ENCODE measurements around the gene TMPRSS12.
"Not testable (repeated sequence)": the region's sequence is repeated elsewhere in the genome, so short reads cannot be mapped to it uniquely, and the experiment has no call there.

The TMPRSS12 gene

DNA sequence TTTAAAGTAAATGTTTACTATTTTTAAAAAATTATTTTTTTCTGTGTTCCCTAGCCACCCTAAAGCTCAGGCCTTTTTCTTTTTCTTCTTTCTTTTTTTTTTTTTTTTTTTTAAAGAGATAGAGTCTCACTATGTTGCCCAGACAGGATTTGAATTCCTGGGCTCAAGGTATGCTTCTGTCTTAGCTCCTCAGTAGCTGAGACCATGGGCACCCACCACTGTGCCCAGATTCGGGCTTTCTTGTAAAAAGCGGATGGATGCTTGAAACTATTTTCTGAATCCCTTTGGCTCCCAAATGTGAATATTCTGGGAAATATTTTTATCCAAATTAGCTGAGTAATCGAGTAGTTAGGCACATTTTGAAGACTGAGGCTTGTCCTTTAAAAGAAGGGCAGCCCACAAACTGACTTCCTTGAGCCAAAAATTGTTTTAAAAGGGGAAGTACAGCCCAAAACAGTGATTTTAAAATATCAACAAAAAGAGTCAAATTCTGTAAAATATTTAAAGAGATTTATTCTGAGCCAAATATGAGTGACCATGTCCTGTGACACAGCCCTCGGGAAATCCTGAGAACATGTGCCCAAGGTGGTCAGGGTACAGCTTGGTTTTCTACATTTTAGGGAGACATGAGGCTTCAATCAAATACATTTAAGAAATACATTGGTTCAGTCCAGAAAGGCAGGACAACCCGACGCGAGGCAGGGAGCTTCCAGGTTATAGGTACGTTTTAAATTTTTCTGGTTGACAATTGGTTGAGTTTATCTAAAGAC lies 80.8 kb downstream of the TMPRSS12 start:
- intact Hi-C loops (cut with DNase I), result loop anchor here (10.0 kb wide), 2 partner anchors 61 to 101 kb away; partner anchors contain the start of gene SLC11A2
- peak in 1 of 42 donors; percentile 45 for DNase-seq

DNA sequence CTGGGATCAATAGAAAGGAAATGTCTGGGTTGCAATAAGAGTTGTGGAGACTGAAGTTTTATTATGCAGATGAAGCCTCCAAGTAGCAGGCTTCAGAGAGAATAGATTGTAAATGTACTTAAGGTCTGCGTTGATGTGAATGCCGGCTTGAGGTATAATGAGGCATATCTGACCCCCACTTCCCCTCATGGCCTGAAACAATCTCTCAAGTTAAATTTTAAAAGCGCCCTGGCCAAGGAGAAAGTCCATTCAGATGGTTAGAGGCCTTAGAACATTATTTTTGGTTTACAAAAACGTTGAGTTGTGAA lies 81.4 kb downstream of the TMPRSS12 start:
- intact Hi-C loops (cut with DNase I), result loop anchor here (10.0 kb wide), 2 partner anchors 61 to 101 kb away; partner anchors contain the start of gene SLC11A2
- DNase-seq, result no peak

DNA sequence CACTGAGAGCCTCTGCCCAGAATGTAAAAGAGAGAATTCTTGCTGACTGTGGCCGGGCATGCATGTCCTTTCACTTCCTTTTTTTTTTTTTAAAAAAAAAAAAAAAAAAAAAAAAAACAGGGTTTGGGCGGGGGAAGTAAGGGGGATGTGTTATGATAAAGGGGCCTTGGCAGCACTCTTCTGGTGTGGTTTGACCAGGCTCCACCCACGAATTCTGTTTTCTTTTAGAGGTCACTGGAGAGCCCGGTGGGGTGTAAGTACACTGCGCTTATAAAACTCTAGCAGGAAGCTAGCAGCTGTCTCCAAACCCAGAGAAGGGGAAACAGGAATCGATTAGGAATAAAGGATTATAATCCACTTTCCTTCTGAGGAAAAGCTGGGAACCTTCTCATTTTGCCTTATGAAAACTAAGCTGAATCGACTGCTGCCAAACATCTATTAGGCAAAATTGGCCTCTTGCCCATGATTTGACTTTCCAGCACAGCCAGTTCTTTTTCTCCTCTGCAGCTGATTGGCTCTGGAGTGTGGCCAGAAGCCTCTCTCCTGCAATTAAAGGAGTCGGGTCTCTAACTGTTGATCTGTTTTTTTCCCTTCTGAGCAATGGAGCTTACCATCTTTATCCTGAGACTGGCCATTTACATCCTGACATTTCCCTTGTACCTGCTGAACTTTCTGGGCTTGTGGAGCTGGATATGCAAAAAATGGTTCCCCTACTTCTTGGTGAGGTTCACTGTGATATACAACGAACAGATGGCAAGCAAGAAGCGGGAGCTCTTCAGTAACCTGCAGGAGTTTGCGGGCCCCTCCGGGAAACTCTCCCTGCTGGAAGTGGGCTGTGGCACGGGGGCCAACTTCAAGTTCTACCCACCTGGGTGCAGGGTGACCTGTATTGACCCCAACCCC lies 82.0 kb downstream of the TMPRSS12 start:
- intact Hi-C loops (cut with DNase I), result loop anchor here (10.0 kb wide), 2 partner anchors 60 to 100 kb away; partner anchors contain the start of gene SLC11A2
- DNase-seq, result peak; percentile 66 to 96 (median 88)

DNA sequence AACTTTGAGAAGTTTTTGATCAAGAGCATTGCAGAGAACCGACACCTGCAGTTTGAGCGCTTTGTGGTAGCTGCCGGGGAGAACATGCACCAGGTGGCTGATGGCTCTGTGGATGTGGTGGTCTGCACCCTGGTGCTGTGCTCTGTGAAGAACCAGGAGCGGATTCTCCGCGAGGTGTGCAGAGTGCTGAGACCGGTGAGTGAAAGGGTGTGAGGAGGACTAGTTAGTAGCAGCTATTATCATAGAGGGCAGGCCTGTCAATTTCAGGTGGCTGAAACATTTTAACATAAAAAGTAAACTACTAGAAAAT lies 82.6 kb downstream of the TMPRSS12 start:
- intact Hi-C loops (cut with DNase I), result loop anchor here (10.0 kb wide), 2 partner anchors 60 to 100 kb away; partner anchors contain the start of gene SLC11A2
- DNase-seq, result peak in 5 of 42 donors; percentile 9 to 64 (median 36)

DNA sequence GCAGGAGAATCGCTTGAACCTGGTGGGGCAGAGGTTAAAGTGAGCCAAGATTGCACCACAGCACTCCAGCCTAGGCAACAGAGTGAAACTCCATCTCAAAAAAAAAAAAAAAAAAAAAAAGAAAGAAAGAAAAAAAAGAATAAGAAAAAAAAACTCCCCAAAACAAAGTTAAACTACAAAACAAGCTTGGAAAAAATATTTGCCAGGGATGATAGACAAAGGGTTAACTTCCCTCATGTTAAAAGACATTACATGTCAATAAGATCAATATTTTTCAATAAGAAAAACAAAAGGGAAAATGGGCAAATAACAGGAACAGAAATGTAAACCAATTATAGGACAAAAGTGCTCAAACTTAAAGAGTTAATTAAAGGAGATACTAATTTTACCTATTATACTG lies 83.2 kb downstream of the TMPRSS12 start:
- intact Hi-C loops (cut with DNase I), result loop anchor here (10.0 kb wide), 2 partner anchors 59 to 99 kb away; partner anchors contain the start of gene SLC11A2

DNA sequence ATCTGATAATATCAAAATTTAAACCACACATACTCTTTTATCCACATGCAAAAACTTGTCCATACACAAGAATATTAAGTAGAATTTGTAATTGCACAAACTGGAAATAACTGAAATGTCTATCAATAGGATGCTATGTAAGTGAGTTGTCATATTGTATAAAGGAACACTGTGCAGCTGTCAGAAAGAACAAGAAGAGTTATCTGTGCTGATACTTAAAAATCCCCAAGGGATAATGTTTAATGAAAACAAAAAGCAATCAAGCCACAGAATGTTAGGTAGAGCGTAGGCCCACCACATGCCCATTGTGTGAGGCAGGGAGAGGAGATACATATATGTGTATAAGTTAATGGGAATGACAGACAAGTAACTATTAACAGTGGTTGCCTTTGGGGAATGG lies 83.7 kb downstream of the TMPRSS12 start:
- intact Hi-C loops (cut with DNase I), result loop anchor here (10.0 kb wide), 2 partner anchors 58 to 98 kb away; partner anchors contain the start of gene SLC11A2
- DNase-seq, result no peak

More for the DNA sequence above, 83.2 kb downstream of the TMPRSS12 start:
- no peak for DNase-seq

DNA sequence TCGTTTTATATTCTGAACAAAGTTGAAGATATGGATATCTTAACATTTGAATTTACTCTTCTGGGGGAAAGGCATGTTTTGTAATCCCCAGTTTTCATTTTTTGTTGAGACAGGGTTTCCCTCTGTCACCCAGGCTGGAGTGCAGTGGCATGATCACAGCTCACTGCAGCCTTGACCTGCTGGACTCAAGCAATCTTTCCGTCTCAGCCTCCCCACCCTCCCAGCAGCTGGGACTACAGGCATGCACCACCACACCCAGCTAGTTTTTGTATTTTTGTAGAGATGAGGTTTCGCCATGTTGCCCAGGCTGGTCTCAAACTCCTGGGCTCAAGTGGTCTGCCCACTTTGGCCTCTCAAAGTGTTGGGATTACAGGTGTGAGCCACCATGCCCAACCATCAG lies 84.2 kb downstream of the TMPRSS12 start:
- not testable (repeated sequence) for DNase-seq
- intact Hi-C loops (cut with DNase I), result loop anchor here (10.0 kb wide), 2 partner anchors 58 to 98 kb away; partner anchors contain the start of gene SLC11A2

DNA sequence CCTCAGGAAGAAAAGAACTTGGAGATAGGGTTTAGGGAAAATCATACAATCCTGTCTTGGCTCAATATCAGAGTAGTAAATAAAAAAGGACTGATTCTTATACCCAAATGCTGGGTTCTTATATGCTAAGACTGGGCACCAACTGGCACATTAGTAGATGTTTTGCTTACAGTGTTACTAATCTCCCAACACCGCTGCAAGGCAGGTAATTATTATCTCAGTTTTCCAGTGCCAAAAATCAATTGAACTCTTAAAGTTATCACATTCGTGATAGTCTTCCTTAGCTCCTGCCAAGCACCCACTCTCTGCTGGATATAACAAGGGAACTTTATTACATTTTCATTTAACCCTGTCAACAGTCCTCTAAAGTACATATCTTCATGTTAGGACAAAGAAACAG lies 84.6 kb downstream of the TMPRSS12 start:
- DNase-seq, result no peak

DNA sequence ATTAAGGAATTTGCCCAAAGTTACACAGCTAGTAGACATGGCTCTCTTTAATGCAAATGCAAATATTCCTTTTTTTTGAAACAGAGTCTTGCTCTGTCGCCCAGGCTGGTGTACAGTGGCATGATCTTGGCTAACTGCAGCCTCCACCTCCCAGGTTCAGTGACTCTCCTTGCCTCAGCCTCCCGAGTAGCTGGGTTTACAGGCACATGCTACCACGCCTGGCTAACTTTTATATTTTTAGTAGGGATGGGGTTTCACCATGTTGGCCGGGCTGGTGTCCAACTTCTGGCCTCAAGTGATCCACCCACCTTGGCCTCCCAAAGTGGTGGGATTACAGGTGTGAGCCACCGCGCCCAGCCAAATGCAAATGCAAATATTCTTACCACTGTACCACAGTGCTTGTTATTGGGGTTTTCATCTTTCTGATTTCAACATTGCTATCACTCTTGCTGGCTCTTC lies 85.1 kb downstream of the TMPRSS12 start:
- no peak for DNase-seq
- intact Hi-C loops (cut with DNase I), result loop anchor here (10.0 kb wide), 2 partner anchors 57 to 97 kb away; partner anchors contain the start of gene SLC11A2

More for the DNA sequence above, 84.6 kb downstream of the TMPRSS12 start:
- intact Hi-C loops (cut with DNase I), result loop anchor here (10.0 kb wide), 2 partner anchors 57 to 97 kb away; partner anchors contain the start of gene SLC11A2

DNA sequence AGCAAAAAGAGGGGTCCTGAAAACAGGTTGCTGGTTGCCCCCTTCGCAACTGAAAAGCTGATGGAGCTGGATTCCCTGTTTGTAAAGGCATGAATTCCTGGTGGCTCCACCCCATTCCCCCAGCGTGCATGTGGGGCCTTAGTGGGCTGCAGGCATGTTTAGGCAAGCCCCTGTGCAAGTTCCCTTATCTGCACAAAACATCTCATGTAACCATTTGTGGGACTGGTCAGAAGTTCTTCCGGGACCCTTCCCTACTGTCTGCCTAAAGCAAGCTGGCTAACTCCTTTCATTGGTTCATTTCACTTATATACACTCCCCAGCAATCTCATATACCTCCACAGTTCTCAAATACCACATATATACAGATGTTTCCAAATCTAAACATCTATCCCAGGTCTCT lies 85.7 kb downstream of the TMPRSS12 start:
- DNase-seq, result peak in 4 of 42 donors; percentile 23 to 33 (median 30)
- intact Hi-C loops (cut with DNase I), result loop anchor here (10.0 kb wide), 2 partner anchors 56 to 96 kb away; partner anchors contain the start of gene SLC11A2

DNA sequence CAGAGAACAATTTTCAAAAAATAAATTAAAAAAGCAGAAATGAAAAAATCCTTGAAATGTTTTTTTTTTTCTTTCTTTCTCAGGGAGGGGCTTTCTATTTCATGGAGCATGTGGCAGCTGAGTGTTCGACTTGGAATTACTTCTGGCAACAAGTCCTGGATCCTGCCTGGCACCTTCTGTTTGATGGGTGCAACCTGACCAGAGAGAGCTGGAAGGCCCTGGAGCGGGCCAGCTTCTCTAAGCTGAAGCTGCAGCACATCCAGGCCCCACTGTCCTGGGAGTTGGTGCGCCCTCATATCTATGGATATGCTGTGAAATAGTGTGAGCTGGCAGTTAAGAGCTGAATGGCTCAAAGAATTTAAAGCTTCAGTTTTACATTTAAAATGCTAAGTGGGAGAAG lies 87.1 kb downstream of the TMPRSS12 start:
- no peak for DNase-seq
- intact Hi-C loops (cut with DNase I), result loop anchor here (10.0 kb wide), 2 partner anchors 55 to 95 kb away; partner anchors contain the start of gene SLC11A2

DNA sequence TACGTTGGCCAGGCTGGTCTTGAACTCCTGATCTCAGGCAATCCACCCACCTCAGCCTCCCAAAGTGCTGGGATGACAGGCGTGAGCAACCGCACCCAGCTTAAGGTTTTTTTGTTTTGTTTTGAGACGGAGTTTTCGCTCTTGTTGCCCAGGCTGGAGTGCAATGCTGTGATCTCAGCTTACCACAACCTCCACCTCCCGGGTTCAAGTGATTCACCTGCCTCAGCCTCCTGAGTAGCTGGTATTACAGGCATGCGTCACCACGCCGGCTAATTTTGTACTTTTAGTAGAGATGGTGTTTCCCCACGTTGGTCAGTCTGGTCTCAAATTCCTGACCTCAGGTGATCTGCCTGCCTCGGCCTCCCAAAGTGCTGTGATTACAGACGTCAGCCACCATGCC lies 87.8 kb downstream of the TMPRSS12 start:
- intact Hi-C loops (cut with DNase I); DNase-seq: not testable (repeated sequence)

DNA sequence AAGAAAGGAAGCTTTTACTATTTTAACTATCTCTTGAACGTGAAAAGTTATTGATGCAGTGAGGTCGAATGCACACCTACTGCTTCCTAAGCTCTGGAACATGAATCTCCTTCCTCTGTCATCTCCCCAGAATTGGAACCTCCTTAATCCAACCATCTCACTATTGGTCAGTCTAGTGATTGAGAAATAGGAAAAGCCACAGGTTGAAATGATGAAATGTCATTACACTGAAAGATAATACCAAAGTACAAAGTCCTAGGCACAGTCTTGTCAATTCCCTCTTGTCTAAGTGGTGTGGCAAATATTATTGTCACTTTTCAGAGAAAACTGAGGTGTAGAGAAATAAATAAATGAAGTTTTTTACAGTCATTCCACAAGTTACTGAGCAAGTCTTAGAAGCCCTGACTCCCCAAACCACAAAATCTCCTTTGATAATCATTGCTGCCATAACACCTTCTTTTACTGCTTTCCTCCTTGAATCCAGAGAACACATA lies 90.1 kb downstream of the TMPRSS12 start:
- DNase-seq, result no peak
- intact Hi-C loops (cut with DNase I), result no loop called here

DNA sequence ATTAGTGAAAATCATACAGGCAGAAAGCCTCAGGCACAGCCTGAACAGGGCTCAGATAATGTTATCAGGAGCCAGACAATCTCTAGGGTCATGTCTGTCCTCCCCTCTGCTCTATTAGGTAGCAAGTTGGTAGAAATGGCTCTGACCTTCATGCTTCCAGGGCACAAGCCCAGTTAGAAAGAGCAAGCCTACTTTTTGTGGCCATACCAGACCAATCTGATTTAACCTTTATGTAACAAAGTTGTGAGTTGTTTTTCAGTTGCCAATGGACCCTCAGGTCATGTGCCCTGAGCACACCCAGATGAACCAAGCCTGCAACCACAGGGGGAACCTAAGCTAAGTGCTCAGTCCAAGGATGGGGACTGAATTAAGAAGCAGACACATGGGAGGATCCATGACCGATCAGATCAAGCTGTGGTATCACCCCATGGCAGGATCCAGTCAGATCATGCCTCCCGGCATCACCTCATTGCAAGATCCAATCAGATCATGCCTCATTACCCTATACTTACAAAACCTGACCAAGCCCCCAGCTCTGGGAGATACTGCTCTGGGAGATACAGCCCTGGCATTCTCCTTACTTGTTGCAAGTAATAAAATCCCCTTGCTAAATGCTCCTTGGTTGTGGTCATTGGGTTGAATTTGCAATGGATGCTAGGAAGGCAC lies 90.9 kb downstream of the TMPRSS12 start:
- intact Hi-C loops (cut with DNase I), result no loop called here
- DNase-seq, result no peak

DNA sequence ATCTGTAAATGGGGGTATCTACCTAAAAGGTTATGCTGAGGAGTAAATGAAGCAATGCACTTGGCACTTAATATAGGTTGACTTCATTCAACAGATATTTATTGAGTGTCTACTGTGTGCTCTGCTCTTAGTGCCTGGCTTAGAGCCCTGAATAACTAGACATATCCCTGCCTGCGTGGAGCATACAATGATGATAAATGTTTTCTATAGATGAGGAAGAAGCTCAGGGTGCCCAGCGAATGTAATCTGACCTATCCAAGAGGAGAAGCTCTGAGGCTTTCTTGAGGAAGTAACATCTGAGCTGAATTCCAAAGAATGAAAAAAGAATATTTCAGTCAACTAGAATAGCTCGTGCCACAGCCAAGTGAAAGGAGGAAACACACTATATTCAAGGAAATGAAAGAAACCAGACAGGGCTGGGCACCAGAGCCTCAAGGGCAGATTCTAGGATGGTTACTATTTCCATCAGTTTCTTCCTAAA lies 91.7 kb downstream of the TMPRSS12 start:
- DNase-seq, result no peak
- intact Hi-C loops (cut with DNase I), result no loop called here

DNA sequence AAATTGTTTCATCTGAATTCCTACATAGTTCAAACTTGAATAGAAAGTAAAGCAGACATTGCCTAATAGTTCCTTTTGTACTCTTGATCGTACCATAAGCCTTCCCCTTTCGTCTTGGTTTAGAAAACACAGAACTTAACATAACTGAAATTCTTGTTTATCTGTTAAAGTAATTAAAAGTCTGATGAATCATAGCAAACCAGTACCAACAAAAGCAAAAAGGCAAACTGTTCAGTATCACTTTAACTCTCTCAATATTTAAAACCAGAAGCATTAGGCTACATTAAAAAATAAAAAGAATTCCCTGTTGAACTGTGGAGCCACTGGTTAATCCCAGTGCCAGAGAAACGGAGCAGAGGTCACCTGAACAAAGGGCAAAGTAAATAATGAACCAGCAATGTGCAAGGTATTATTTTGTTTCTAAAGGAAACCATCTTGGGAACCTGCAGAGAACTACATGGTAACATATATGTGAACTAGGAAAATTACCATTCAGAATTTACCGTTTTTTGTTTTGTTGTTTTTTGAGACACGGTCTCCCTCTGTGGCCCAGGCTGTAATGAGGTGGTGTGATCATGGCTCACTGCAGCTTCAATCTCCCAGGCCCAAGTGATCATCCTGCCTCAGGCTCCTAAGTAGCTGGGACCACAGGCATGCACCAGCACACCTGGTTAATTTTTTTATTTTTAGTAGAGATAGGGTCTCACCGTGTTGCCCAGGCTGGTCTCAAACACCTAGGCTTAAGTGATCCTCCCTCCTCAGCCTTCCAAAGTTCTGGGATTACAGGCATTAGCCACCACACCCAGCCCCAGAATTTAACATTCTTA lies 92.5 kb downstream of the TMPRSS12 start:
- intact Hi-C loops (cut with DNase I), result no loop called here
- DNase-seq, result no peak

DNA sequence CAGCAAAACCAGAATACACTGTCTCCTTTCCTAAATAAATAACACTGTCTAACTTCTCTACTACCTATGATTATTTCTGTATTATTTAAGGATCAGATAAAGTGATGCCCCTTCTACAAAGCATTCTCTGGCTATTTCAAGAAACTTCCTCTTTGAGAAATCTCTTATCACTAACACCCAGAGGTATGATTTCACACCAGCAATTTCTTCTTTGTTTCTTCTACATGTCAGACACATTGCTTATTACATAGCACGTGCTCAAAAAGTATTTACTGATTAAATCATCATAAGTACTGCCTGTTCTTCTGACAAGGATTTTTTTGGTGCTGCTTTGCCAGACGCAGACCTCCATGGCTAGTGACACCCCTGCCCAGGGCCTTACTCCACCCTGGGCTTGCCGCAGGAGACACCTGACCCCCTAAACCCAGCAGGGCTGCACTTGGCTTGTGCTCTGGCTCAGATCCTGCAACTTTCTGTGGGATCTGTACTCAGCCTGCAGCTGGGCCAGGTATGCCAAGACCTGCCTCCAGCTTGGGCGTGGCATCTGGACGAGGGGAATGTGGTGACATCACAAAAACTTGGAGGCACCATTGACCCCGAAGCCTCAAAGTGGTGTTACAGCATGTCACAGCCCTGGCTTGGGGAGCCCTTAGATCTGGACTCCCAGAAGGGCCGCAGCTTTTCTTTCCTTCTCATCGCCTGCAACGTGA lies 94.2 kb downstream of the TMPRSS12 start:
- no peak for DNase-seq
- intact Hi-C loops (cut with DNase I), result no loop called here
